T-helper 17 cell (primary cell): ENCODE measurements around the gene NRAP. TPM values are rescaled to one million over a fixed set of nuclear protein-coding genes. Genes with fewer than 3 reads are reported as not detected.

Experiments
- ATAC-seq: fragments of 150-1000 bp; cut with Tn5 transposase; 2 replicates; pipeline ENCODE4 v1.10.0; 2021; ENCODE audit warnings: mild to moderate bottlenecking, moderate library complexity
- DNase-seq, 3 donors: peaks; one replicate each; pipeline versions ENCODE4 v3.0.0 to v3.0.0-alpha.2; 2020 to 2021
- H3K9me3 ChIP-seq: one replicate; pipeline ENCODE4 v1.7.0; 2013; ENCODE audit warnings: low read length, mild to moderate bottlenecking; ENCODE audit not compliant: control insufficient read depth, poor library complexity, severe bottlenecking
- H3K27ac Mint-ChIP-seq: one replicate; pipeline ENCODE4 v1.8.0; 2022; ENCODE audit warnings: mild to moderate bottlenecking, moderate library complexity, mixed read lengths
- H3K27me3 Mint-ChIP-seq: one replicate; pipeline ENCODE4 v1.8.0; 2022; ENCODE audit warnings: mixed read lengths
- H3K36me3 Mint-ChIP-seq: one replicate; pipeline ENCODE4 v1.8.0; 2022; ENCODE audit warnings: low read depth, mixed read lengths
- H3K4me1 Mint-ChIP-seq: one replicate; pipeline ENCODE4 v1.8.0; 2022; ENCODE audit warnings: mild to moderate bottlenecking, mixed read lengths
- H3K4me3 Mint-ChIP-seq: one replicate; pipeline ENCODE4 v1.8.0; 2022; ENCODE audit warnings: mild to moderate bottlenecking, moderate library complexity, mixed read lengths
- total RNA-seq, 4 donors: library from RNA in 2 of 4; stranded (reverse) in 2 of 4; gene quantifications; one replicate each; pipeline ENCODE4 v1.2.3 and lab custom pipeline; 2022 to 2026

NRAP gene
- total RNA-seq, 2 donors from 2014 or later: not detected

- DNase-seq (no peak), ATAC-seq (no peak)
- no peaks in the 10 kb centered on the region for H3K9me3 ChIP-seq
- H3K27me3 Mint-ChIP-seq: no peaks in the 10 kb centered on the region
- H3K36me3 Mint-ChIP-seq: peaks cover 7% of the 10 kb centered on the region
- peaks cover 13% of the 10 kb centered on the region for H3K4me1 Mint-ChIP-seq
- H3K27ac Mint-ChIP-seq: no peak overlapping the region
- H3K4me3 Mint-ChIP-seq: no peak overlapping the region
Observed at GRCh38 chr10:113692271-113692670, 28.4 kb upstream of the NRAP start.

GRCh38 chr10:113691381-113691780 is 27.5 kb upstream of the NRAP start:
- H3K36me3 Mint-ChIP-seq: peaks cover 7% of the 10 kb centered on the region
- no peaks in the 10 kb centered on the region for H3K27me3 Mint-ChIP-seq
- ATAC-seq (no peak), DNase-seq (no peak)
- no peak overlapping the region for H3K4me3 Mint-ChIP-seq
- no peaks in the 10 kb centered on the region for H3K9me3 ChIP-seq
- H3K27ac Mint-ChIP-seq: no peak overlapping the region
- H3K4me1 Mint-ChIP-seq: peaks cover 13% of the 10 kb centered on the region

GRCh38 chr10:113690749-113691148 is 26.9 kb upstream of the NRAP start:
- Mint-ChIP-seq H3K4me1 (peaks cover 15% of the 10 kb centered on the region), H3K27ac (no peak overlapping the region), H3K36me3 (peaks cover 7% of the 10 kb centered on the region), H3K4me3 (no peak overlapping the region), H3K27me3 (no peaks in the 10 kb centered on the region)
- ATAC-seq: no peak
- DNase-seq: no peak
- H3K9me3 ChIP-seq: no peaks in the 10 kb centered on the region

- no peaks in the 10 kb centered on the region for H3K27me3 Mint-ChIP-seq
- peaks cover 13% of the 10 kb centered on the region for H3K4me1 Mint-ChIP-seq
Observed at GRCh38 chr10:113689574-113689973, 25.7 kb upstream of the NRAP start.

GRCh38 chr10:113689057-113689456 is 25.2 kb upstream of the NRAP start:
- H3K4me1 Mint-ChIP-seq: peaks cover 13% of the 10 kb centered on the region
- H3K27ac Mint-ChIP-seq: peak overlapping the region; percentile 42
- DNase-seq (no peak), ATAC-seq (no peak)
- no peaks in the 10 kb centered on the region for H3K9me3 ChIP-seq
- H3K27me3 Mint-ChIP-seq: no peaks in the 10 kb centered on the region
- H3K4me3 Mint-ChIP-seq: peak overlapping the region; percentile 47
- H3K36me3 Mint-ChIP-seq: peaks cover 7% of the 10 kb centered on the region

More at GRCh38 chr10:113689574-113689973, 25.7 kb upstream of the NRAP start:
- no peak for DNase-seq
- H3K4me3 Mint-ChIP-seq: no peak overlapping the region
- peaks cover 7% of the 10 kb centered on the region for H3K36me3 Mint-ChIP-seq
- no peak for ATAC-seq
- H3K27ac Mint-ChIP-seq: peak overlapping the region; percentile 42
- no peaks in the 10 kb centered on the region for H3K9me3 ChIP-seq

- peaks cover 5% of the 10 kb centered on the region for H3K36me3 Mint-ChIP-seq
- H3K4me1 Mint-ChIP-seq: peaks cover 19% of the 10 kb centered on the region
- H3K27me3 Mint-ChIP-seq: no peaks in the 10 kb centered on the region
- H3K4me3 Mint-ChIP-seq: no peak overlapping the region
- no peak for DNase-seq
- no peaks in the 10 kb centered on the region for H3K9me3 ChIP-seq
- ATAC-seq: no peak
- H3K27ac Mint-ChIP-seq: no peak overlapping the region
Observed at GRCh38 chr10:113687037-113687436, 23.2 kb upstream of the NRAP start.

- H3K4me1 Mint-ChIP-seq: peaks cover 26% of the 10 kb centered on the region
- no peak for DNase-seq
Observed at GRCh38 chr10:113686028-113686427, 22.2 kb upstream of the NRAP start.

GRCh38 chr10:113683300-113683699 is 19.5 kb upstream of the NRAP start:
- DNase-seq: no peak
- no peak for ATAC-seq
- Mint-ChIP-seq H3K4me3 (no peak overlapping the region), H3K27ac (no peak overlapping the region), H3K36me3 (peaks cover 2% of the 10 kb centered on the region), H3K27me3 (no peaks in the 10 kb centered on the region), H3K4me1 (peaks cover 32% of the 10 kb centered on the region)
- no peaks in the 10 kb centered on the region for H3K9me3 ChIP-seq

More at GRCh38 chr10:113686028-113686427, 22.2 kb upstream of the NRAP start:
- peaks cover 5% of the 10 kb centered on the region for H3K36me3 Mint-ChIP-seq
- no peak overlapping the region for H3K27ac Mint-ChIP-seq
- no peak overlapping the region for H3K4me3 Mint-ChIP-seq
- ATAC-seq: no peak
- H3K9me3 ChIP-seq: no peaks in the 10 kb centered on the region
- no peaks in the 10 kb centered on the region for H3K27me3 Mint-ChIP-seq

GRCh38 chr10:113681533-113682470 is 18.0 kb upstream of the NRAP start:
- peaks cover 34% of the 10 kb centered on the region for H3K4me1 Mint-ChIP-seq

GRCh38 chr10:113680190-113681111 is 16.6 kb upstream of the NRAP start:
- DNase-seq: peak in 1 of 3 donors; percentile 8
- Mint-ChIP-seq H3K27me3 (no peaks in the 10 kb centered on the region), H3K4me1 (peaks cover 32% of the 10 kb centered on the region), H3K36me3 (no peaks in the 10 kb centered on the region), H3K27ac (peak overlapping the region; percentile 98), H3K4me3 (peak overlapping the region; percentile 98)
- peak; percentile 24 for ATAC-seq
- no peaks in the 10 kb centered on the region for H3K9me3 ChIP-seq

More at GRCh38 chr10:113681533-113682470, 18.0 kb upstream of the NRAP start:
- Mint-ChIP-seq H3K27ac (peak overlapping the region; percentile 98), H3K27me3 (no peaks in the 10 kb centered on the region), H3K4me3 (peak overlapping the region; percentile 98), H3K36me3 (no peaks in the 10 kb centered on the region)
- H3K9me3 ChIP-seq: no peaks in the 10 kb centered on the region
- DNase-seq (no peak), ATAC-seq (peak; percentile 55)

- peak within 1 kb of the TSS; percentile 98 for H3K27ac Mint-ChIP-seq
- no peaks in the 10 kb centered on the region for H3K36me3 Mint-ChIP-seq
- peak within 1 kb of the TSS; percentile 98 for H3K4me3 Mint-ChIP-seq
- H3K9me3 ChIP-seq: no peaks in the 10 kb centered on the region
- no peaks in the 10 kb centered on the region for H3K27me3 Mint-ChIP-seq
- DNase-seq (peak; percentile 58 to 71 (median 63)), ATAC-seq (peak; percentile 86)
- peaks cover 32% of the 10 kb centered on the region for H3K4me1 Mint-ChIP-seq
Observed at GRCh38 chr10:113679463-113680189, 15.8 kb upstream of the NRAP start, which contains the start of gene CASP7. Gene CASP7, plus strand, starts transcription at chr10:113679912. Its CDS starts 17,582 bp downstream, at chr10:113697494.

- H3K4me3 Mint-ChIP-seq: no peak overlapping the region
- peaks cover 3% of the 10 kb centered on the region for H3K4me1 Mint-ChIP-seq
- no peak overlapping the region for H3K27ac Mint-ChIP-seq
Observed at GRCh38 chr10:113666682-113667252, 2.9 kb upstream of the NRAP start.

More at GRCh38 chr10:113666682-113667252, 2.9 kb upstream of the NRAP start:
- Mint-ChIP-seq H3K36me3 (no peaks in the 10 kb centered on the region), H3K27me3 (peaks cover 36% of the 10 kb centered on the region)
- no peak for ATAC-seq
- H3K9me3 ChIP-seq: no peaks in the 10 kb centered on the region
- DNase-seq: no peak
